IMR-90 (cell line): ENCODE measurements around the gene AP1M2. TPM values are rescaled to one million over a fixed set of nuclear protein-coding genes. Genes with fewer than 3 reads are reported as not detected.
A peak's percentile ranks its signal among the peaks of the same experiment; 100 is the strongest.

Experiments
- ATAC-seq: fragments of 200-7000 bp; cut with Tn5 transposase; 2 replicates; pipeline ENCODE4 v1.9.1; 2020; ENCODE audit warnings: low read depth, mild to moderate bottlenecking, moderate library complexity
- BruUV-seq: library from RNA; stranded (reverse); fragments of 400-500 nt; replicated peaks from 2 replicates; lab custom pipeline; 2021; lab: Mats Ljungman, UMichigan
- CTCF ChIA-PET: fragments of 300-600 bp; formaldehyde crosslinking; extraction: SDS; loops from one replicate; lab custom pipeline; 2021; ENCODE audit warnings: antibody characterized with exemption; lab: Yijun Ruan, JAX
- POLR2A ChIA-PET: fragments of 300-600 bp; sonication (Branson Sonifier 250); formaldehyde crosslinking; loops from one replicate; lab custom pipeline; 2022; ENCODE audit warnings: antibody characterized with exemption; ENCODE audit not compliant: unreplicated experiment; lab: Charles Lee
- DNase-seq: peaks from one replicate; pipeline ENCODE4 v3.0.0; 2013
- H2AFZ ChIP-seq: replicated peaks from 2 replicates; pipeline ENCODE3; 2013; ENCODE audit warnings: low read length, mild to moderate bottlenecking; ENCODE audit not compliant: poor library complexity
- H2AK5ac ChIP-seq: 2 replicates; pipeline ENCODE4 v1.6.1; 2013; ENCODE audit warnings: low read depth, low read length, inconsistent platforms
- H2AK9ac ChIP-seq: replicated peaks from 2 replicates; pipeline ENCODE3; 2013; ENCODE audit warnings: mild to moderate bottlenecking, low read depth, low read length, moderate library complexity; ENCODE audit not compliant: poor library complexity
- H2BK120ac ChIP-seq: 2 replicates; pipeline ENCODE4 v1.6.1; 2013; ENCODE audit warnings: low read depth, low read length, inconsistent platforms
- H2BK15ac ChIP-seq: 3 replicates; pipeline ENCODE4 v1.6.1; 2013; ENCODE audit warnings: low read depth, low read length, inconsistent platforms
- H2BK20ac ChIP-seq: 2 replicates; pipeline ENCODE4 v1.6.1; 2013; ENCODE audit warnings: low read depth, mild to moderate bottlenecking, inconsistent platforms, low read length, moderate library complexity
- H2BK5ac ChIP-seq: 2 replicates; pipeline ENCODE4 v1.6.1; 2013; ENCODE audit warnings: mild to moderate bottlenecking, low read depth, low read length, inconsistent platforms; ENCODE audit not compliant: poor library complexity, severe bottlenecking
- H3K14ac ChIP-seq: replicated peaks from 2 replicates; pipeline ENCODE4 v1.6.1; 2013; ENCODE audit warnings: low read depth, low read length, inconsistent platforms
- H3K18ac ChIP-seq: 2 replicates; pipeline ENCODE4 v1.6.1; 2013; ENCODE audit warnings: low read depth, low read length, control low read depth
- H3K23ac ChIP-seq: 2 replicates; pipeline ENCODE4 v1.6.1; 2013; ENCODE audit warnings: low read depth, low read length, inconsistent platforms
- H3K27ac ChIP-seq: 2 replicates; pipeline ENCODE4 v1.5.1; 2013; ENCODE audit warnings: mild to moderate bottlenecking, control low read depth, low read length; ENCODE audit not compliant: insufficient read depth
- H3K27me3 ChIP-seq: 2 replicates; pipeline ENCODE4 v1.6.1; 2013; ENCODE audit warnings: low read length; ENCODE audit not compliant: control insufficient read depth, insufficient read depth
- H3K36me3 ChIP-seq: 2 replicates; pipeline ENCODE4 v1.6.1; 2013; ENCODE audit warnings: low read length, mixed read lengths; ENCODE audit not compliant: control insufficient read depth, insufficient read depth
- H3K4ac ChIP-seq: 2 replicates; pipeline ENCODE4 v1.6.1; 2013; ENCODE audit warnings: low read depth, low read length, inconsistent platforms
- H3K4me1 ChIP-seq: 2 replicates; pipeline ENCODE4 v1.6.1; 2013; ENCODE audit warnings: low read length, mixed read lengths; ENCODE audit not compliant: control insufficient read depth, insufficient read depth
- H3K4me2 ChIP-seq: 2 replicates; pipeline ENCODE4 v1.6.1; 2013; ENCODE audit warnings: low read depth, mild to moderate bottlenecking, control low read depth, low read length, moderate library complexity
- H3K4me3 ChIP-seq: 2 replicates; pipeline ENCODE4 v1.5.1; 2013; ENCODE audit warnings: low read depth, mild to moderate bottlenecking, control low read depth, low read length, moderate library complexity; ENCODE audit not compliant: insufficient read depth
- H3K56ac ChIP-seq: 2 replicates; pipeline ENCODE4 v1.6.1; 2013; ENCODE audit warnings: low read length, inconsistent platforms; ENCODE audit not compliant: insufficient read depth; ENCODE audit errors: extremely low read depth
- H3K79me1 ChIP-seq, 2 experiments: 2 replicates each; pipeline ENCODE4 v1.6.1; 2013; ENCODE audit warnings: low read length in 2 of 2, inconsistent platforms in 1 of 2, low read depth in 1 of 2
- H3K9ac ChIP-seq: 2 replicates; pipeline ENCODE4 v1.6.1; 2013; ENCODE audit warnings: low read depth, low read length, control low read depth
- H3K9me1 ChIP-seq: 2 replicates; pipeline ENCODE4 v1.6.1; 2013; ENCODE audit warnings: low read length, inconsistent platforms; ENCODE audit not compliant: insufficient read depth
- H3K9me3 ChIP-seq: 2 replicates; pipeline ENCODE4 v1.6.1; 2013; ENCODE audit warnings: low read length; ENCODE audit not compliant: control insufficient read depth, insufficient read depth
- H4K20me1 ChIP-seq: 2 replicates; pipeline ENCODE4 v1.6.1; 2013; ENCODE audit warnings: low read length, inconsistent platforms; ENCODE audit not compliant: insufficient read depth
- H4K5ac ChIP-seq: 2 replicates; pipeline ENCODE4 v1.6.1; 2013; ENCODE audit warnings: mild to moderate bottlenecking, low read depth, low read length, control low read depth
- H4K8ac ChIP-seq, 2 experiments: 2 replicates each; pipeline ENCODE4 v1.6.1; 2013; ENCODE audit warnings: low read depth in 2 of 2, low read length in 2 of 2, control low read depth in 1 of 2, inconsistent platforms in 1 of 2
- H4K91ac ChIP-seq: 2 replicates; pipeline ENCODE4 v1.6.1; 2013; ENCODE audit warnings: low read depth, low read length, inconsistent platforms; ENCODE audit not compliant: insufficient read depth
- CEBPB ChIP-seq: IDR thresholded peaks from 2 replicates; pipeline ENCODE4 v1.6.1; 2012; ENCODE audit warnings: low read depth, low read length, improper control_type of control experiment
- CHD1 ChIP-seq: IDR thresholded peaks from 2 replicates; pipeline ENCODE4 v1.6.1; 2012; ENCODE audit warnings: low read depth, low read length, improper control_type of control experiment
- FOS ChIP-seq: fragments of 150-350 bp; IDR thresholded peaks from 2 replicates; pipeline ENCODE4 v1.6.1; 2016; ENCODE audit warnings: low read depth, low read length
- MAFK ChIP-seq: IDR thresholded peaks from 2 replicates; pipeline ENCODE4 v1.6.1; 2012; ENCODE audit warnings: low read depth, low read length, improper control_type of control experiment
- MAZ ChIP-seq: IDR thresholded peaks from 2 replicates; pipeline ENCODE4 v1.6.1; 2012; ENCODE audit warnings: low read depth, mild to moderate bottlenecking, low read length, improper control_type of control experiment, moderate library complexity, borderline replicate concordance
- MXI1 ChIP-seq: IDR thresholded peaks from 2 replicates; pipeline ENCODE4 v1.6.1; 2012; ENCODE audit warnings: low read depth, mild to moderate bottlenecking, low read length, moderate library complexity, borderline replicate concordance
- NFE2L2 ChIP-seq: fragments of 150-350 bp; IDR thresholded peaks from 2 replicates; pipeline ENCODE4 v1.6.1; 2016; ENCODE audit warnings: low read depth, mild to moderate bottlenecking, low read length
- RAD21 ChIP-seq: IDR thresholded peaks from 2 replicates; pipeline ENCODE4 v1.6.1; 2012; ENCODE audit warnings: low read length, improper control_type of control experiment
- SMC3 ChIP-seq: fragments of 150-350 bp; IDR thresholded peaks from 2 replicates; pipeline ENCODE4 v1.6.1; 2016; ENCODE audit warnings: low read depth, mild to moderate bottlenecking, antibody characterized with exemption, low read length, moderate library complexity
- WGBS, 2 experiments: methylation state at CpG; one replicate each; pipeline versions ENCODE4 v1.1.5 to v1.1.7; 2013; ENCODE audit warnings: missing lambda C conversion rate in 2 of 2; ENCODE audit not compliant: insufficient read length in 1 of 2; ENCODE audit errors: extremely low coverage in 2 of 2; 5-methylcytosine and 5-hydroxymethylcytosine counted together
- dilution Hi-C: fragments of 300-500 bp; cut with HindIII; formaldehyde crosslinking; loops from one replicate; pipeline ENCODE4 v1.14.3; 2018; ENCODE audit warnings: low sequenced_read_pairs; ENCODE audit not compliant: unreplicated experiment
- in situ Hi-C: fragments of 300-500 bp; cut with MboI; formaldehyde crosslinking; loops from 3 replicates; pipeline ENCODE4 v1.14.3; 2019; ENCODE audit warnings: low sequenced_read_pairs, inconsistent platforms, mixed read lengths
- intact Hi-C: fragments of 100-400 bp; cut with micrococcal nuclease; formaldehyde crosslinking; loops from 2 replicates; pipeline ENCODE4 v1.10.0; 2022
- polyA plus RNA-seq, 3 experiments: library from polyadenylated mRNA; depleted of rRNA; stranded (reverse); fragments of >200 nt; gene quantifications; 2 replicates each; pipeline ENCODE4 v1.2.3, GENCODE V29; 2012; ENCODE audit warnings: low replicate concordance in 1 of 3
- total RNA-seq: library from RNA; depleted of rRNA; stranded (reverse); fragments of >200 nt; gene quantifications from 2 replicates; pipeline ENCODE4 v1.2.3, GENCODE V29; 2012
- TF ChIP-seq, protein P1 (sequence below): fragments of 150-350 bp; IDR thresholded peaks from 2 replicates; pipeline ENCODE4 v1.6.1; 2016; ENCODE audit warnings: low read depth, mild to moderate bottlenecking, low read length, moderate library complexity, borderline replicate concordance
- TF ChIP-seq, protein P2 (sequence below): conservative IDR thresholded peaks from 2 replicates; pipeline ENCODE4 v1.5.1; 2012; ENCODE audit warnings: mild to moderate bottlenecking, low read depth, low read length, improper control_type of control experiment

AP1M2 gene
- total and polyA plus RNA-seq, 2 of the 4 experiments (the other 2 are of a cell fraction): 0.17 TPM; not detected in 1

DNA sequence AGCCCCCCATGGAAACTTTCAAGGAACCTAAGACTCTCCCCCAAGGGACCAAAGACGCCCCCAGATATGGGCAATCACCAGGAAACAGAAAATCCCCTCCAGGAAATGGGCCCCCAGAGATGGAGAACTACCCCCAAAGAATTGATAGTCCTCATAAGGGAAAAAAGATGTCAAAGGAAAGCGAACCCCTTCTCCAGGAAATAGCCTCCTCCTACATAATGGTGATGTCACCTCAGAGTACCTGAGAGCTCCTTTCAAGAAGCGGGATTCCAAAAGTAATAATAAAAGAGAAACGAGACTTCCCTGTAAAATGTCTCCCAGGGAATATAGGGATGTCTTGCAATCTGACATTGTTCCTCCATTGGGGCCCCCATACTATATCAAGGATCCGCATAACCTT, 19.5 kb downstream of the AP1M2 start:
- ChIA-PET CTCF (no interaction called here), POLR2A (no interaction called here)
- no peak for DNase-seq
- intact Hi-C loops (loop anchor here (2.0 kb wide), 1 partner anchor 65 kb away; the partner anchor contains the start of gene KEAP1), dilution Hi-C loops (no loop called here), in situ Hi-C loops (no loop called here)
- Histone ChIP-seq H3K27ac (no peak overlapping the region), H3K18ac (no peak overlapping the region), H3K4ac (no peak overlapping the region), H4K20me1 (no peaks in the 10 kb centered on the region), H4K91ac (no peak overlapping the region), H2BK15ac (no peak overlapping the region), H2AFZ (no peak overlapping the region), H2AK9ac (peak overlapping the region; percentile 88), H3K14ac (no peak overlapping the region), H2BK120ac (no peak overlapping the region), H4K5ac (no peak overlapping the region), H4K8ac (no peak overlapping the region), H3K56ac (no peak overlapping the region), H2BK5ac (no peak overlapping the region), H3K79me1 (peaks cover 24 to 45% of the 10 kb centered on the region in 2 experiments), H2AK5ac (no peak overlapping the region), H3K4me2 (peak overlapping the region; percentile 66), H3K4me3 (peak overlapping the region; percentile 70), H3K4me1 (peaks cover 2% of the 10 kb centered on the region), H3K9me1 (0 out of 2 replicates have a peak, but pooled peaks cover 4% of the 10 kb centered on the region), H3K23ac (0 out of 2 replicates have a peak overlapping the region, but pooled peaks have one; percentile 48), H2BK20ac (no peak overlapping the region), H3K36me3 (peaks cover under 1% of the 10 kb centered on the region; the same call in 1 of the 2 replicates), H3K9me3 (no peaks in the 10 kb centered on the region), H3K9ac (peak overlapping the region; percentile 55; the same call in 1 of the 2 replicates), H3K27me3 (no peaks in the 10 kb centered on the region)
- no CpG with 5 or more reads among the region's 5 CpGs for WGBS, 2 experiments
- no peak for ATAC-seq
- BruUV-seq: no TSS peak
- TF ChIP-seq MXI1 (no peak), CEBPB (no peak), RAD21 (no peak), NFE2L2 (no peak), SMC3 (no peak), MAZ (no peak), FOS (no peak), CHD1 (no peak), MAFK (no peak)
- TF ChIP-seq, protein P1, sequence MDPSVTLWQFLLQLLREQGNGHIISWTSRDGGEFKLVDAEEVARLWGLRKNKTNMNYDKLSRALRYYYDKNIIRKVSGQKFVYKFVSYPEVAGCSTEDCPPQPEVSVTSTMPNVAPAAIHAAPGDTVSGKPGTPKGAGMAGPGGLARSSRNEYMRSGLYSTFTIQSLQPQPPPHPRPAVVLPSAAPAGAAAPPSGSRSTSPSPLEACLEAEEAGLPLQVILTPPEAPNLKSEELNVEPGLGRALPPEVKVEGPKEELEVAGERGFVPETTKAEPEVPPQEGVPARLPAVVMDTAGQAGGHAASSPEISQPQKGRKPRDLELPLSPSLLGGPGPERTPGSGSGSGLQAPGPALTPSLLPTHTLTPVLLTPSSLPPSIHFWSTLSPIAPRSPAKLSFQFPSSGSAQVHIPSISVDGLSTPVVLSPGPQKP: no peak
- TF ChIP-seq, protein P2, sequence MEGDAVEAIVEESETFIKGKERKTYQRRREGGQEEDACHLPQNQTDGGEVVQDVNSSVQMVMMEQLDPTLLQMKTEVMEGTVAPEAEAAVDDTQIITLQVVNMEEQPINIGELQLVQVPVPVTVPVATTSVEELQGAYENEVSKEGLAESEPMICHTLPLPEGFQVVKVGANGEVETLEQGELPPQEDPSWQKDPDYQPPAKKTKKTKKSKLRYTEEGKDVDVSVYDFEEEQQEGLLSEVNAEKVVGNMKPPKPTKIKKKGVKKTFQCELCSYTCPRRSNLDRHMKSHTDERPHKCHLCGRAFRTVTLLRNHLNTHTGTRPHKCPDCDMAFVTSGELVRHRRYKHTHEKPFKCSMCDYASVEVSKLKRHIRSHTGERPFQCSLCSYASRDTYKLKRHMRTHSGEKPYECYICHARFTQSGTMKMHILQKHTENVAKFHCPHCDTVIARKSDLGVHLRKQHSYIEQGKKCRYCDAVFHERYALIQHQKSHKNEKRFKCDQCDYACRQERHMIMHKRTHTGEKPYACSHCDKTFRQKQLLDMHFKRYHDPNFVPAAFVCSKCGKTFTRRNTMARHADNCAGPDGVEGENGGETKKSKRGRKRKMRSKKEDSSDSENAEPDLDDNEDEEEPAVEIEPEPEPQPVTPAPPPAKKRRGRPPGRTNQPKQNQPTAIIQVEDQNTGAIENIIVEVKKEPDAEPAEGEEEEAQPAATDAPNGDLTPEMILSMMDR: no peak
